Ovary (tissue), 9 donors: ENCODE measurements around the gene REM2. TPM values are rescaled to one million over a fixed set of nuclear protein-coding genes. Genes with fewer than 3 reads are reported as not detected.

Source experiments
- DNase-seq, 5 donors: peaks; one replicate each; pipeline ENCODE4 v3.0.0-alpha.2; 2019 to 2020
- H3K27ac ChIP-seq, 2 donors: fragments of 200-600 bp; one replicate each; pipeline versions ENCODE4 v1.5.1 to v1.8.0; 2019 to 2022
- H3K27me3 ChIP-seq: fragments of 200-600 bp; one replicate; pipeline ENCODE4 v1.8.0; 2022
- H3K36me3 ChIP-seq: fragments of 200-600 bp; sonication (generic); one replicate; pipeline ENCODE4 v1.5.1; 2019
- H3K4me1 ChIP-seq: one replicate; pipeline ENCODE4 v1.8.1; 2013; ENCODE audit warnings: mild to moderate bottlenecking, moderate library complexity; ENCODE audit not compliant: insufficient read depth
- H3K4me3 ChIP-seq: fragments of 200-600 bp; sonication (generic); one replicate; pipeline ENCODE4 v1.5.1; 2017
- H3K9me3 ChIP-seq, 2 donors: fragments of 200-600 bp in 1 of 2; sonication (generic) in 1 of 2; one replicate each; pipeline versions ENCODE4 v1.5.1 to v1.8.1; 2013 to 2019; ENCODE audit warnings: mild to moderate bottlenecking in 1 of 2, moderate library complexity in 1 of 2
- EP300 ChIP-seq: sonication (generic); formaldehyde crosslinking; IDR thresholded peaks from one replicate; pipeline ENCODE4 v1.6.1; 2017; ENCODE audit warnings: antibody characterized with exemption
- POLR2A ChIP-seq: fragments of 450-650 bp; IDR thresholded peaks from one replicate; pipeline ENCODE4 v1.6.1; 2017; ENCODE audit warnings: antibody characterized with exemption, mild to moderate bottlenecking, moderate library complexity
- WGBS, 3 donors: extraction: QIAGEN DNeasy Blood & Tissue Kit in 1 of 3; methylation state at CpG; one replicate each; pipeline versions ENCODE4 v1.1.5 to v1.1.7; 2013 to 2017; 5-methylcytosine and 5-hydroxymethylcytosine counted together
- intact Hi-C, 4 donors: fragments of 100-400 bp; cut with DNase I; formaldehyde crosslinking; loops; one replicate each; pipeline versions ENCODE4 v1.11.0 to v1.15.1; 2022 to 2023
- polyA plus RNA-seq, 2 donors: library from polyadenylated mRNA; stranded (reverse); fragments of 200-250 nt in 1 of 2; fragments of 350-450 nt in 1 of 2; fragmentation: Illumina TruSeq in 1 of 2; extraction: RNeasy Lipid Tissue Mini Kit (QIAGEN cat#74804) in 1 of 2; gene quantifications; one replicate each; pipeline ENCODE4 v1.2.3, GENCODE V29; 2013 to 2014
- total RNA-seq, 7 donors: library from RNA; depleted of rRNA in 2 of 7; stranded (reverse); fragments of >200 nt in 2 of 7; fragmentation: NEBNext Ultra II Directional in 3 of 7; extraction: Animal tissue kit (Norgen Biotek cat#: 25700) in 3 of 7; gene quantifications; one replicate each; pipeline versions ENCODE4 v1.1.0 to v1.2.4, GENCODE V29; 2016 to 2023
- TF ChIP-seq, protein P1 (sequence below), 3 donors: fragments of 450-650 bp in 2 of 3; fragments of 200-600 bp in 1 of 3; IDR thresholded peaks; one replicate each; pipeline versions ENCODE4 v1.5.1 to v1.8.0; 2016 to 2022; ENCODE audit warnings: antibody characterized with exemption in 3 of 3, mild to moderate bottlenecking in 1 of 3
- donor health status: DM: no; HTN: no; CAD: no; lungs with moderate emphysema.
- donor health status: DM: no; HTN: no; CAD: no.
- donor health status: Bipolar disorder and iron deficiency.
- donor health status: DM: yes; HTN: yes; CAD: no.
- donor health status: DM: no; HTN: no; CAD: no.
- donor health status: DM: yes; HTN: yes; CAD: no.

Gene REM2
- total and polyA plus RNA-seq, 9 donors: 0.12 to 1.1 (median 0.66) TPM

DNA sequence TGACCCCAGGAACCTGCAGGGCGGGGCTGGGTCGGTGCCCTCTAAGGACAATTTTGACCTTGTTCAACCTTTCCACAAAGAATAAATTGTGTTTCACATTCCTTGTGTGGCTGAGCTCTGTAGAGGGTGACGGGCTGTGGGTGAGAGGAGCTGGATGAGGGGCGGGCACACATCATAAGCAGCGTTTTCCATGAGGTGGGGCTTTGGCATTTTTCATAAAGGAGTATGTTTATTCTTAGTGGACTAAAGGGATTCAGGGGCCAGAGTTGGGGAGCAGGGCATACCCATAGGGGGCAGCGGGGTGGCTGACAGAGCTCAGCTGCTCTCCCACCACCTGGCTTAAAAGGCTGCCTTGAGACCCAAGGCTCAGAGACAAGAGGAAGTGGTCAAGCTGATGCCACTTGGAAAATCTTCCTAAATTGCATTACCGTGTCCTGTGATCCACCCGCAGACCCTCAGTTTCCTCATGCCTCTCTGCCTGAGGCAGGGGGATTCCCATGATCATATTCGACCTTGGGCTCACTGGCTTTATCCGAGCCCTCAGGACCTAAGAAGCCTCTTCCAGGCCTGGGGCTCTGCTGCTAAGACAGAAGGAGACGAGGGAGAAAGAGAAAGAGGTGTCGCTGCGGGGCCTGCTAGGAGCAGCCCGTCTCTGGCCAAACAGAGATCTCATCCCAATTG is 35.2 kb upstream of the REM2 start:
- intact Hi-C loops: loop anchor here in 1 of 4 donors (10.0 kb wide), 1 partner anchor 283 kb away; no protein-coding TSS in a partner anchor
- WGBS, 3 donors: 11 to 14% (median 11%) methylated on average over 14 of the region's 14 CpGs

GRCh38 chr14:22848351-22849164 is 34.5 kb upstream of the REM2 start:
- DNase-seq: peak; percentile 88 to 94 (median 90)
- H3K27ac ChIP-seq: peak overlapping the region; percentile 96 to 97
- TF ChIP-seq, protein P1, sequence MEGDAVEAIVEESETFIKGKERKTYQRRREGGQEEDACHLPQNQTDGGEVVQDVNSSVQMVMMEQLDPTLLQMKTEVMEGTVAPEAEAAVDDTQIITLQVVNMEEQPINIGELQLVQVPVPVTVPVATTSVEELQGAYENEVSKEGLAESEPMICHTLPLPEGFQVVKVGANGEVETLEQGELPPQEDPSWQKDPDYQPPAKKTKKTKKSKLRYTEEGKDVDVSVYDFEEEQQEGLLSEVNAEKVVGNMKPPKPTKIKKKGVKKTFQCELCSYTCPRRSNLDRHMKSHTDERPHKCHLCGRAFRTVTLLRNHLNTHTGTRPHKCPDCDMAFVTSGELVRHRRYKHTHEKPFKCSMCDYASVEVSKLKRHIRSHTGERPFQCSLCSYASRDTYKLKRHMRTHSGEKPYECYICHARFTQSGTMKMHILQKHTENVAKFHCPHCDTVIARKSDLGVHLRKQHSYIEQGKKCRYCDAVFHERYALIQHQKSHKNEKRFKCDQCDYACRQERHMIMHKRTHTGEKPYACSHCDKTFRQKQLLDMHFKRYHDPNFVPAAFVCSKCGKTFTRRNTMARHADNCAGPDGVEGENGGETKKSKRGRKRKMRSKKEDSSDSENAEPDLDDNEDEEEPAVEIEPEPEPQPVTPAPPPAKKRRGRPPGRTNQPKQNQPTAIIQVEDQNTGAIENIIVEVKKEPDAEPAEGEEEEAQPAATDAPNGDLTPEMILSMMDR (IDR thresholded peaks at IDR 0.05): peak in 2 of 3 donors; percentile 1 to 22
- TF ChIP-seq EP300 (no peak), POLR2A (no peak)
- intact Hi-C loops: loop anchor here in 1 of 4 donors (10.0 kb wide), 1 partner anchor 284 kb away; no protein-coding TSS in a partner anchor
- no peaks in the 10 kb centered on the region for H3K36me3 ChIP-seq
- H3K9me3 ChIP-seq: no peaks in the 10 kb centered on the region
- H3K4me1 ChIP-seq: peaks cover 42% of the 10 kb centered on the region
- WGBS, 3 donors: 1 to 3% (median 2%) methylated on average over 12 of the region's 12 CpGs
- peak overlapping the region; percentile 13 for H3K4me3 ChIP-seq
- no peaks in the 10 kb centered on the region for H3K27me3 ChIP-seq

More for the DNA sequence above, 35.2 kb upstream of the REM2 start:
- TF ChIP-seq POLR2A (no peak), EP300 (no peak)
- TF ChIP-seq, protein P1 (IDR thresholded peaks at IDR 0.05): no peak
- no peak overlapping the region for H3K4me3 ChIP-seq
- DNase-seq: peak in 3 of 5 donors; percentile 33 to 57 (median 45)
- H3K27me3 ChIP-seq: no peaks in the 10 kb centered on the region
- H3K36me3 ChIP-seq: no peaks in the 10 kb centered on the region
- H3K27ac ChIP-seq: peak overlapping the region; percentile 96 to 97
- H3K9me3 ChIP-seq: no peaks in the 10 kb centered on the region
- H3K4me1 ChIP-seq: peaks cover 41% of the 10 kb centered on the region

DNA sequence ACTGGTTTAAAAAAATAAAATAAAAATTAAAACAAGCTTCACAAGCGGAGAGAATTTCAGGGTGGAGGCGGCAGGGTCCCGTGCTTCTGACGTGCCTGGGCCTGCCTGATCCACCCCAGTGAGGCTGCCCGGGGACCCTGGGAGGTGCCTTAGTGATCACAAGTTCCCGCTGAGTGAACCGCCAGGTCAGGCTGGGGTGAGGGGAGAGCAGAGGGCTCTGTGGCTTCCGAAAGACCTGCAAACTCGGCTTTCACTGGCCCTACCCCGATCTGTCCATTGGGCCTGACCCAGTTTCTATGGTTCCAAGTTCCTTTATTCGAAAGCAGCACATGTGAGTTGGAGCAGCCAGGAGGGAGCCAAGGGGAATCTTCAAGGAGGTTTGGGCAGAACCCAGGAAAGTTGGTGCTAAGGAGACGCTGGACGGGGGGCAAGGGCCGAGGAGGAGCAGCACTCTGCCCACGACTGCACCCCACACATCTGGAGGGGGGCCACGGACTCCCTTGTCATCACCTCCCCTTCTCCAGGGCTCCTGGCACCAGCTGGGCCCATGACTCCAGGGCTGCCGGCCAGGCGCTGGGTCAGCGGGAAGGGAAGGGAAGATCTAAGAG is 33.7 kb upstream of the REM2 start:
- no peak overlapping the region for H3K4me3 ChIP-seq
- H3K4me1 ChIP-seq: peaks cover 42% of the 10 kb centered on the region
- H3K27ac ChIP-seq: peak overlapping the region; percentile 96 to 97
- 10 to 15% (median 10%) methylated on average over 19 of the region's 19 CpGs for WGBS, 3 donors
- peak; percentile 81 to 87 (median 84) for DNase-seq
- no peaks in the 10 kb centered on the region for H3K27me3 ChIP-seq
- intact Hi-C loops: loop anchor here in 1 of 4 donors (10.0 kb wide), 1 partner anchor 285 kb away; no protein-coding TSS in a partner anchor
- TF ChIP-seq POLR2A: peak; percentile 33
- TF ChIP-seq, protein P1 (IDR thresholded peaks at IDR 0.05): no peak
- no peaks in the 10 kb centered on the region for H3K36me3 ChIP-seq
- no peaks in the 10 kb centered on the region for H3K9me3 ChIP-seq
